ENCODE measurements around the gene BCAS3.

DNA sequence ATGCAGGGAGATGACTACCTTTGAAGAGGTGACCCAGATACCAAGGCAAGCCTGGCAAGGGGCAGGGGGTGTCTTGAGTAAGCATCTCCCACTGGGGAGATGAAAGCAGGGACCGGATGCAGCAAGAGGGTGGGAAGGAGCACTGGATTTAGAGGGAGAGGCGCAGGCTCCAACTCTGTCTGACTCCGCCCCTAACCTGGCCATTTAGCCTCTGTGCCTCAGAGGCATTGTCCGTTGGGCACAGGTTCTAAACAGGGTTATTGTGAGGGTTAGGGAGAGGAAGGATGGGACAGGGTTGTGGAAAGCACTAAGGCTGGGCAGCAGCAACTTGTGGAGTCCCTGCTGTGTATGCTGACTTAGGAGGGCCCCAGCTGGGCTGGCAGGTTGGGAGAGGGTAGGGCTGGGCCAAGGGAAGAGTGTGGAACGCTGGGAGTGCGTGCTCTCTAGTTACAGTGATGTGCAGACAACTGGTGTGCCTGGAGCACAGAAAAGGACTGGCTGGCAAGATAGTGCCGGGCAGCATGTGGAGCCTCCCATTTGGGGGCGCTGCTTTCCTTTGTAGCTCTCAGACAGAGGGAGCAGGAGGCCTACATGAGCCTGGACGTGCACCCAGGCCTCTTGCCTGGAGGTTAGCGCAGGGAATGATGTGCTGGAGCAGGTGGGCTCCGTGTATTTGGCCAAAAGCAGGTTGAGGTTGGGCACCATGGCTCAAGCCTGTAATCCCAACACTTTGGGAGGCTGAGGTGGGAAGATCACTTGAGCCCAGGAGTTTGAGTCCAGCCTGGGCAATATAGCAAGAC lies 748.2 kb downstream of the BCAS3 start:
- TF ChIP-seq, protein P1, sequence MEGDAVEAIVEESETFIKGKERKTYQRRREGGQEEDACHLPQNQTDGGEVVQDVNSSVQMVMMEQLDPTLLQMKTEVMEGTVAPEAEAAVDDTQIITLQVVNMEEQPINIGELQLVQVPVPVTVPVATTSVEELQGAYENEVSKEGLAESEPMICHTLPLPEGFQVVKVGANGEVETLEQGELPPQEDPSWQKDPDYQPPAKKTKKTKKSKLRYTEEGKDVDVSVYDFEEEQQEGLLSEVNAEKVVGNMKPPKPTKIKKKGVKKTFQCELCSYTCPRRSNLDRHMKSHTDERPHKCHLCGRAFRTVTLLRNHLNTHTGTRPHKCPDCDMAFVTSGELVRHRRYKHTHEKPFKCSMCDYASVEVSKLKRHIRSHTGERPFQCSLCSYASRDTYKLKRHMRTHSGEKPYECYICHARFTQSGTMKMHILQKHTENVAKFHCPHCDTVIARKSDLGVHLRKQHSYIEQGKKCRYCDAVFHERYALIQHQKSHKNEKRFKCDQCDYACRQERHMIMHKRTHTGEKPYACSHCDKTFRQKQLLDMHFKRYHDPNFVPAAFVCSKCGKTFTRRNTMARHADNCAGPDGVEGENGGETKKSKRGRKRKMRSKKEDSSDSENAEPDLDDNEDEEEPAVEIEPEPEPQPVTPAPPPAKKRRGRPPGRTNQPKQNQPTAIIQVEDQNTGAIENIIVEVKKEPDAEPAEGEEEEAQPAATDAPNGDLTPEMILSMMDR (conservative IDR thresholded peaks at IDR 0.05): no peak; the same call in none of the 2 replicates
- no peak for TF ChIP-seq ZFX (IDR thresholded peaks at IDR 0.05)

All from C4-2B (cell line).